HCT116 (cell line): ENCODE measurements around the gene ELFN2. TPM values are rescaled to one million over a fixed set of nuclear protein-coding genes. Genes with fewer than 3 reads are reported as not detected.

Source experiments
- ATAC-seq: fragments of 200-7000 bp; cut with Tn5 transposase; 2 replicates; pipeline ENCODE4 v1.9.1; 2020; ENCODE audit warnings: mild to moderate bottlenecking, moderate library complexity
- BruUV-seq: library from RNA; stranded (reverse); fragments of 400-500 nt; replicated peaks from 2 replicates; lab custom pipeline; 2021; lab: Mats Ljungman, UMichigan
- CTCF ChIA-PET: fragments of 300-600 bp; sonication (Branson Sonifier 250); formaldehyde crosslinking; loops from one replicate; lab custom pipeline; 2021; ENCODE audit warnings: antibody characterized with exemption; lab: Charles Lee
- POLR2A ChIA-PET: fragments of 300-600, 350-600 bp; sonication (Branson Sonifier 250); formaldehyde crosslinking; loops from one replicate; lab custom pipeline; 2021; ENCODE audit warnings: antibody characterized with exemption; lab: Charles Lee
- RAD21 ChIA-PET, 2 experiments: fragments of 300-600 bp; sonication (Branson Sonifier 250); formaldehyde crosslinking; loops; one replicate each; lab custom pipeline; 2023; ENCODE audit warnings: low total read pairs in 2 of 2; ENCODE audit not compliant: uncharacterized antibody in 2 of 2, unreplicated experiment in 2 of 2, low non-redundant PET in 1 of 2; lab: Charles Lee
- DNase-seq: peaks from one replicate; pipeline ENCODE4 v3.0.0-alpha.2; 2010; ENCODE audit warnings: low read depth, low spot score
- H2AFZ ChIP-seq: fragments of 200-600 bp; shearing (Covaris generic), sonication (generic); 2 replicates; pipeline ENCODE4 v1.6.1; 2017; ENCODE audit warnings: low read depth, mixed run types, mixed read lengths, antibody characterized with exemption, low read length; ENCODE audit not compliant: poor library complexity, severe bottlenecking
- H3K27ac ChIP-seq: 2 replicates; pipeline ENCODE4 v1.5.1; 2012; ENCODE audit warnings: low read depth, low read length
- H3K27me3 ChIP-seq: fragments of 200-600 bp; sonication (generic); 2 replicates; pipeline ENCODE4 v1.6.1; 2016; ENCODE audit warnings: mixed run types, low read length, mixed read lengths; ENCODE audit not compliant: insufficient read depth
- H3K36me3 ChIP-seq, 2 experiments: fragments of 200-500 bp in 1 of 2; fragments of 200-600 bp in 1 of 2; sonication (Bioruptor generic) in 1 of 2; sonication (generic) in 1 of 2; 2 replicates each; pipeline versions ENCODE4 v1.5.1 to v1.6.1; 2014 to 2016; ENCODE audit warnings: low read length in 2 of 2, inconsistent platforms in 1 of 2, mixed read lengths in 1 of 2, mixed run types in 1 of 2; ENCODE audit not compliant: insufficient read depth in 2 of 2, control insufficient read depth in 1 of 2
- H3K4me1 ChIP-seq, 2 experiments: fragments of 200-600 bp in 1 of 2; sonication (generic) in 1 of 2; 2 replicates each; pipeline versions ENCODE4 v1.5.1 to v1.6.1; 2012 to 2017; ENCODE audit warnings: low read length in 2 of 2, inconsistent platforms in 1 of 2, mild to moderate bottlenecking in 1 of 2, mixed read lengths in 1 of 2, mixed run types in 1 of 2, moderate library complexity in 1 of 2; ENCODE audit not compliant: insufficient read depth in 2 of 2, control insufficient read depth in 1 of 2
- H3K4me2 ChIP-seq: fragments of 200-600 bp; sonication (generic); 2 replicates; pipeline ENCODE4 v1.6.1; 2017; ENCODE audit warnings: mixed run types, low read length, mixed read lengths
- H3K4me3 ChIP-seq, 2 experiments: fragments of 200-600 bp in 1 of 2; sonication (generic) in 1 of 2; replicated peaks in 1 of 2; 2 replicates each; pipeline ENCODE4 v1.5.1; 2011 to 2016; ENCODE audit warnings: low read length in 2 of 2, control low read depth in 1 of 2, low read depth in 1 of 2, mild to moderate bottlenecking in 1 of 2, mixed read lengths in 1 of 2, mixed run types in 1 of 2
- H3K79me2 ChIP-seq: fragments of 200-600 bp; sonication (generic); 2 replicates; pipeline ENCODE4 v1.6.1; 2017; ENCODE audit warnings: mild to moderate bottlenecking, mixed run types, low read length, moderate library complexity, mixed read lengths; ENCODE audit not compliant: insufficient read depth
- H3K9ac ChIP-seq: fragments of 200-600 bp; sonication (generic); 2 replicates; pipeline ENCODE4 v1.6.1; 2016; ENCODE audit warnings: low read length, mixed read lengths
- H3K9me2 ChIP-seq: fragments of 200-600 bp; sonication (generic), shearing (Covaris generic); 2 replicates; pipeline ENCODE4 v1.6.1; 2017; ENCODE audit warnings: mixed run types, mild to moderate bottlenecking, moderate library complexity; ENCODE audit not compliant: insufficient read depth
- H3K9me3 ChIP-seq, 2 experiments: fragments of 200-500 bp in 1 of 2; fragments of 200-600 bp in 1 of 2; sonication (Bioruptor generic) in 1 of 2; sonication (generic) in 1 of 2; 2 replicates each; pipeline ENCODE4 v1.6.1; 2014 to 2017; ENCODE audit warnings: low read length in 2 of 2, mixed read lengths in 2 of 2, inconsistent platforms in 1 of 2, low read depth in 1 of 2, mild to moderate bottlenecking in 1 of 2, mixed run types in 1 of 2, moderate library complexity in 1 of 2; ENCODE audit not compliant: control insufficient read depth in 1 of 2, insufficient read depth in 1 of 2
- H4K20me1 ChIP-seq: fragments of 200-600 bp; sonication (generic), shearing (Covaris generic); 2 replicates; pipeline ENCODE4 v1.6.1; 2017; ENCODE audit warnings: mixed run types, mild to moderate bottlenecking, moderate library complexity; ENCODE audit not compliant: insufficient read depth
- CBX3 ChIP-seq: IDR thresholded peaks from 2 replicates; pipeline ENCODE4 v1.6.1; 2012; ENCODE audit warnings: low read depth
- EGR1 ChIP-seq: IDR thresholded peaks from 2 replicates; pipeline ENCODE4 v1.6.1; 2012; ENCODE audit warnings: low read depth
- EZH2 ChIP-seq: fragments of 200-600 bp; sonication (generic); IDR thresholded peaks from 2 replicates; pipeline ENCODE4 v1.6.1; 2017; ENCODE audit warnings: antibody characterized with exemption, mixed run types
- FOSL1 ChIP-seq: IDR thresholded peaks from 2 replicates; pipeline ENCODE4 v1.6.1; 2012; ENCODE audit warnings: low read depth
- JUND ChIP-seq: IDR thresholded peaks from 2 replicates; pipeline ENCODE4 v1.6.1; 2012
- POLR2A ChIP-seq: IDR thresholded peaks from 2 replicates; pipeline ENCODE4 v1.7.0; 2011; ENCODE audit warnings: borderline replicate concordance; ENCODE audit not compliant: insufficient read depth, insufficient read length; ENCODE audit errors: extremely low read depth
- SRF ChIP-seq: IDR thresholded peaks from 2 replicates; pipeline ENCODE4 v1.6.1; 2012; ENCODE audit warnings: low read depth
- YY1 ChIP-seq: IDR thresholded peaks from 2 replicates; pipeline ENCODE4 v1.6.1; 2011; ENCODE audit warnings: low read length, low read depth, moderate library complexity, mild to moderate bottlenecking; ENCODE audit not compliant: insufficient replicate concordance; ENCODE audit errors: extremely low read depth
- ZNF274 ChIP-seq: fragments of 200-500 bp; sonication (Bioruptor generic); IDR thresholded peaks from 2 replicates; pipeline ENCODE4 v1.6.1; 2014; ENCODE audit warnings: mild to moderate bottlenecking, low read depth, low read length, inconsistent platforms
- intact Hi-C: fragments of 100-400 bp; cut with micrococcal nuclease; formaldehyde crosslinking; loops from 2 replicates; pipeline ENCODE4 v1.10.0; 2022
- total RNA-seq: library from RNA; stranded (reverse); gene quantifications from one replicate; pipeline ENCODE4 v1.2.1, GENCODE V29; 2021; ENCODE audit not compliant: unreplicated experiment
- TF ChIP-seq, protein P1 (sequence below): IDR thresholded peaks from 2 replicates; pipeline ENCODE4 v1.6.1; 2012
- TF ChIP-seq, protein P2 (sequence below), 3 experiments: fragments of 200-600 bp in 1 of 3; sonication (generic) in 1 of 3; IDR thresholded peaks in 2 of 3; conservative IDR thresholded peaks in 1 of 3; 2 replicates each; pipeline ENCODE4 v1.5.1; 2012 to 2017; ENCODE audit warnings: low read depth in 2 of 3, low read length in 2 of 3, antibody characterized with exemption in 1 of 3, borderline replicate concordance in 1 of 3, control low read depth in 1 of 3, mild to moderate bottlenecking in 1 of 3, mixed read lengths in 1 of 3, mixed run types in 1 of 3, moderate library complexity in 1 of 3; ENCODE audit not compliant: insufficient read depth in 1 of 3

The ELFN2 gene
- total RNA-seq, 1 experiment from 2014 or later, result 45.4 TPM

DNA sequence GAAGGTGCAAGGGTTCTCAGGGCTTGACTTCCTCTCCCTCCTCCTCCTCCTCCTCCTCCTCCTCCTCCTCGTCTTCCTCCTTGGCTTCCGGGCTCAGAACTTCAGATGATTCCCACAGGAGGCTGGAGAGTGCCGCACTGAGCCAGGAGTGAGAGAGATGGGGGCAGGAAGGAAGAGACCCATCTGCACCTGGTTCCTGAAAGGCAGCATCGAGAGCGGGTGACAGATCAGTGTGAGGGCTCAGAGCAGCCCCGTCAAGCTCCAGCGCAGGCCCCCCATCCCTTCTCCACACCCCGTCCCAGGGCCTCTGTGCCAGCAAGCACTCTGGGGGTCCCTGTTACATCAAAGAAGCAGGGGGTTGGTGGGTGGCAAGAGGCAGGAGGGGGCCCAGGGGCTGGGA lies 51.5 kb downstream of the ELFN2 start:
- TF ChIP-seq, protein P1, sequence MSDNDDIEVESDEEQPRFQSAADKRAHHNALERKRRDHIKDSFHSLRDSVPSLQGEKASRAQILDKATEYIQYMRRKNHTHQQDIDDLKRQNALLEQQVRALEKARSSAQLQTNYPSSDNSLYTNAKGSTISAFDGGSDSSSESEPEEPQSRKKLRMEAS, result no peak
- TF ChIP-seq, protein P2, sequence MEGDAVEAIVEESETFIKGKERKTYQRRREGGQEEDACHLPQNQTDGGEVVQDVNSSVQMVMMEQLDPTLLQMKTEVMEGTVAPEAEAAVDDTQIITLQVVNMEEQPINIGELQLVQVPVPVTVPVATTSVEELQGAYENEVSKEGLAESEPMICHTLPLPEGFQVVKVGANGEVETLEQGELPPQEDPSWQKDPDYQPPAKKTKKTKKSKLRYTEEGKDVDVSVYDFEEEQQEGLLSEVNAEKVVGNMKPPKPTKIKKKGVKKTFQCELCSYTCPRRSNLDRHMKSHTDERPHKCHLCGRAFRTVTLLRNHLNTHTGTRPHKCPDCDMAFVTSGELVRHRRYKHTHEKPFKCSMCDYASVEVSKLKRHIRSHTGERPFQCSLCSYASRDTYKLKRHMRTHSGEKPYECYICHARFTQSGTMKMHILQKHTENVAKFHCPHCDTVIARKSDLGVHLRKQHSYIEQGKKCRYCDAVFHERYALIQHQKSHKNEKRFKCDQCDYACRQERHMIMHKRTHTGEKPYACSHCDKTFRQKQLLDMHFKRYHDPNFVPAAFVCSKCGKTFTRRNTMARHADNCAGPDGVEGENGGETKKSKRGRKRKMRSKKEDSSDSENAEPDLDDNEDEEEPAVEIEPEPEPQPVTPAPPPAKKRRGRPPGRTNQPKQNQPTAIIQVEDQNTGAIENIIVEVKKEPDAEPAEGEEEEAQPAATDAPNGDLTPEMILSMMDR (IDR thresholded peaks at IDR 0.05 in 2 of 3, conservative IDR thresholded peaks at IDR 0.05 in 1 of 3; ENCODE audit: borderline replicate concordance in 1 of 3, insufficient read depth in 1 of 3, low read depth in 2 of 3, low read length in 2 of 3), result no peak
- no peak for TF ChIP-seq EZH2
- TF ChIP-seq FOSL1, result no peak
- no peak for TF ChIP-seq JUND
- TF ChIP-seq POLR2A, result no peak
- TF ChIP-seq ZNF274, result no peak
- TF ChIP-seq CBX3, result no peak
- TF ChIP-seq YY1, result no peak
- no peak for TF ChIP-seq SRF
- TF ChIP-seq EGR1, result no peak
- ATAC-seq (no peak), DNase-seq (no peak)
- RAD21 ChIA-PET, result no interaction called here
- Histone ChIP-seq H3K79me2 (no peaks in the 10 kb centered on the region), H2AFZ (no peak overlapping the region), H4K20me1 (no peaks in the 10 kb centered on the region), H3K9ac (no peak overlapping the region), H3K4me2 (no peak overlapping the region), H3K27ac (no peak overlapping the region), H3K9me2 (no peaks in the 10 kb centered on the region), H3K4me1 (peaks cover 0 to 35% of the 10 kb centered on the region in 2 experiments; a peak in 2 of 4 replicates), H3K9me3 (no peaks in the 10 kb centered on the region), H3K4me3 (no peak overlapping the region), H3K27me3 (no peaks in the 10 kb centered on the region), H3K36me3 (no peaks in the 10 kb centered on the region; a peak in 1 of 4 replicates)
- POLR2A ChIA-PET, result no interaction called here
- intact Hi-C loops, result no loop called here
- BruUV-seq, result no TSS peak
- CTCF ChIA-PET, result no interaction called here
